HG03378 (cell line): ENCODE measurements around the gene SLC7A1.
A peak's percentile ranks its signal among the peaks of the same experiment; 100 is the strongest.

ENCODE experiments used
- ATAC-seq: cut with Tn5 transposase; IDR thresholded peaks from one replicate; pipeline ENCODE4 v1.9.1; 2021; ENCODE audit warnings: mild to moderate bottlenecking, moderate library complexity; ENCODE audit not compliant: unreplicated experiment

SLC7A1 gene

DNA sequence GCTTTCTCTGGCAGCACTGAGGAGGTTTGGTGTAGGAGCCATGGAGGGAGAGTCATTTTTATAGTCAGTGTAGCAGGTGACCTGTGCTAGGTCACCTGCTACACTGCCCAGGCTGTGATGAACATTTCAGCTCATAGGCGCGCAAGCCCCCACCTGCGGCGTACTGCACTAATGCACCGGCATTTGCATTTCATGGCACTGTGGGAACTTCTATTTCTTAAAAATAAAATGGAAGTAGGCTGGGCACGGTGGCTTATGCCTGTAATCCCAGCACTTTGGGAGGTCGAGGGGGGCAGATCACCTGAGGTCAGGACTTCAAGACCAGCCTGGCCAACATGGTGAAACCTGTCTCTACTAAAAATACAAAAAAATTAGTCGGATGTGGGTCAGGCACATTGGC lies 101.0 kb downstream of the SLC7A1 start:
- no peak for ATAC-seq

DNA sequence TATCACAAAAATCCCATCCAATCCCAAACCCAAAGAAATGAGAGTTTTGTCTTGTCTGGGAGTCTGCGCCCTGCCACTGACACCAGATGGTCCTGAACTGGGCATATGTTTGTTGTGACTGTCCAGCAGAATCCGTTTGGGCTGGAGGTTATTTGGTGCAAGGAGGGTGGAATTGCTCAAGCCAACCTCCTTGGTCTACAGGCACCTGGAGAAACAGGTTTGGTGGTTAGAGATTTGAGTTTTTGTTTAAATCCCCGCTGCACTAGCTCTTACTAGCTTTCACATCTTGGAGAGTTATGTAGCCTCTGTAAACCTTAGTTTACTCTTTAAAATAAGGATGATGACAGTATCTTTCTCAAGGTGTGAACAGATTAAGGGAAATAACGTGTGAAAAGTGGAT lies 101.7 kb downstream of the SLC7A1 start:
- ATAC-seq = no peak

DNA sequence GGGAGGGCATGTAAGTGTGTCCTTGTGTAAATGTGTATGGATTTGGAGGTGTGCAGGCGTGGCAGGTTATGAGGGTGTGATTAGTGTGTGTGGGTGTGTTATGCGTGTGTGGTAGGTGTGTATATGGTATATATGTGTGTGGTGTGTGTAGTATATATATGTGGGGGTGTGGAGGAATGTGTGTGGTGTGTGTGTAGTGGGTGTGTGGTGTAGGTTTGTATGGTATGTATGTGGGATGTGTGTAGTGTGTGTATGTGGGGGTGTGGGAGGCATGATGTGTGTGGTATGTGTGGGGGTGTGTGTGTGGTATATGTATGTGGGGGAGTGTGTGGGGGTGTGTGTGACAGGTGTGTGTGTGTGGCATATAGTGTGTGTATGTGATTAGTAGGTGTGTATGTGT lies 104.2 kb downstream of the SLC7A1 start:
- ATAC-seq = no peak

DNA sequence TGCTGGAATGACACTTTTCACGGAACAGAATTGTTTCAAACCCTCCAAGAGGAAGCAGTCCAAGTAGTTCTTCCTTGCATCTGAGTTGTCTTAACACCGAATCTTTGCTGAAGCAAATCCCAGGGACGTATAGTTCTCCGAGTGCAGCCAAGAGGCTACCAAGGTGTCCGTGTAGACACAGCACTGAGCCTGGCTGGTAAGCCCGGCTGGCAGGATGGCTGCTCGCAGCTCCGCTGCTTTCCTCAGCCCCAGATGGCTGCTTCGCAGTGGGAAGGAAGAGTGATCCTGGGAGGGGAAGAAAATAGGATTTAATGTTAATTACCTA lies 105.0 kb downstream of the SLC7A1 start:
- no peak for ATAC-seq

DNA sequence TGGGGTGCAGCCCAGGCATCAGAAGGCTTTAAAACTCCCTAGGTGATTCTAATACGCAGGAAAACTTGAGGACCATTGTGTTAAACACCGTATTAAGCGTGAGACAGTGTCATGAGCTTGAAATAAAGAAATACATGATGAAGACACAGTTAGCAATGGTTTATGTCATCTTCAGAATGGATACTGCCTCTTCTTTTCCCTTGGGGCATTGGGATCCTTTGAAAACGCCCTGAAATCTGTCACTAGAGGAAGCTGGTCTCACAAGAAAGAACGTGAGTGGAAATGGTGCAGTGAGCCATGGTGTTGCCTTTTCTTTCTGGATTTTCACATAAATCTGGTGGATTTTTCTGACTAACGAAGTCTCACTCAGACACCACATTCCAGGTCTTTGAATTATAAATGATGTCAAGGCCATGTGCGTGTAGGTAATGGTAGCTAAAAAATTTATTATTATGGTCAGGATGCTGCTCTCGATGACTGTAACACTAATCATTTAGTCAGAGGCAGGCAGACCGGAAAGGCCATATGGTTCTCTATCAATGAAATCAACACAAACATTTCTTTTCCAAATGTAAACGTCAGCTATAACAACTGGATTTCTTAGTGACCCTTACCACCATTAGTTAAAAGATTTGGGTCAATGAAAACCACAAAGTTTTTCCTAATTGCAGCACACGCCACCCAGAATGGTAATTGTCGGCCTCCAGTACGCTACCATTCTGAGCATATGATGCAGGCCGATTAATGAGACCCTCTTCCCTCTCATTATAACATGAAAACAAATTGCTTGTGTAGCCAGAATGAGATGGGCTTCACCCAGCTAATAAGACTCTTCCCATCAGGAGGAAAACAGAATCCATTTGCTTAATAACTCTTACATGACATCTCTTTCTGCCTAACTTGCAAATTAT lies 105.6 kb downstream of the SLC7A1 start:
- no peak for ATAC-seq

DNA sequence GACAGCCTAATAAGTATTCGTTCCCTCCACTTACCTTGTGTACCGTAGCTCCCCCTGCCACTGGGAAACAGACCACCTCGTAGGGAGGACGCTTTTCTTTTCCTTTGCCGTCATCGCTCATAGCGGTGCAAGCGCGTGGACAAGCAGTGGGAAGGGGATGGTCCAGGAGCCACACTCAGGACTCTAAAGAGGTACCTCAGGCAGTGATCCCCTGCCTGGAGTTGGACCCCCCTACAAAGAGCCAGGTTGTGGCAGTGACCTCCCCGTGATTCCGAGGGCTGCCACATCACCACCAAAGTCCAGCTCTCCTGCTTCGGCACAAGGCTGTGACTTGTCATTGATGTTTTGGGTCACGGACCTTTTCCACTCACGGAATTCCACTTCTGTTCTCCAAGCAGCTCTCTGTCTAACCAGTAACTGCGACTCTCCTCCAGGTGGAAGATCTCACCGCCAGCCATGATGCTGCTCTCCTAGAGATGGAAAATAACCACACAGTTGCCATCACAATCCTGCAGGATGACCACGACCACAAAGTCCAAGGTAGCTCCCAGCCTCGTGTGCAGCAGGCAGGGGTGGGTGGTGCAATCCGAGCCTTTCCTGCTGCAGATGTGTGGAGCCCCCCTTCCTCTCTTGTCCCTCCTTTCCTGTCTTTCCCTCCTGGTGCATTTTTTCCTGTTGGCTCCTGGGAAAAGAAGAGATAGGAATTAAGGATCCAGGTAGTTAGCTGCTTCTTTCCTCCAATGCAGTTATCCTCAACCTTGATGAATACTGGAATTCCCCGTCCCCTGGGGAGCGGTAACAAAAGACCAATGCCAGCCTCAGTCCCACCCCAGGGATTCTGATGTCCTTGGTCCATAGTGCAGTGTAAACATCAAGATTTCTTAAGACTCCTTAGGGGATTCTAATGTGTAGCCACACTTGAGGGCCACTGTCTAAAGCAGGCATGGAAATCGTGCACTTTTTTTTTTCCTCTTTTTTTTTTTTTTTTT lies 107.7 kb downstream of the SLC7A1 start:
- no peak for ATAC-seq

DNA sequence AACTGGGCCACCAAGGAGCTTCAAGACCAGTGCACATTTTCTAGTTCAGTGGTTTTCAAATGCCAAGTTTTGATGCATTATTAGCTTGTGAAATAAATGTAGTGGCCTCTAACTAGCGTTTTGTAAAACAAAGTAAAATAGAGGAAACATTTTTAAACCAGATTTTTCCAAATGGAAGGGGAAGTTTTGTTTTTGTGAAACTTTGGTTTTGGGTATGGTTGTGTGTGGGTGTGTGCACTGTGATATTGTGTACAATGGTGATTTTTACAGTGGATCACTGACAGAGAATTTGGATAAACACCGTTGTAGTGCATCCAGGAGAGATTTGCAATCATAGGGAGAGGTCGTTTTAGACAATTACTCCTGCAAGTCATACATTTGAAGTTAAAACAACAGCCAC lies 108.9 kb downstream of the SLC7A1 start:
- ATAC-seq = no peak

DNA sequence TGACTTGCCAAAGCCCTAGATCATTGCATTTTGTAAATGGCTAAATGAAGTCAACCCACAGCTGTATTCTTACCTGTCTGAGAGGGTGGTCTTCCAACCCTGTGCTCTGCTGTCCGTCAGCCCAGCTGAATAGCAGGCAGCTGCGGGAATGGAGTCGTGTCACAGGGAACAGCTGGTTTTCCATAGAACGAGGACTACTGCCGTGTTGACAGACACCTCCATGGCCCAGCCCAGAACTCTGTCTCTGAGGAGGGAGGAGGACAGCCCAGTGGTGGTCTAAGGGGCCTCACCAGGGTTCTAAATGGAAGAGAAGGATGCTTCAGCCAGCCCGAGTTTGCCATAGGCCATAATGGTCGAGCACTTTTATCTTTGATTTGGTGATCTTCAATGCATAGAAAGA lies 110.7 kb downstream of the SLC7A1 start:
- ATAC-seq = no peak

DNA sequence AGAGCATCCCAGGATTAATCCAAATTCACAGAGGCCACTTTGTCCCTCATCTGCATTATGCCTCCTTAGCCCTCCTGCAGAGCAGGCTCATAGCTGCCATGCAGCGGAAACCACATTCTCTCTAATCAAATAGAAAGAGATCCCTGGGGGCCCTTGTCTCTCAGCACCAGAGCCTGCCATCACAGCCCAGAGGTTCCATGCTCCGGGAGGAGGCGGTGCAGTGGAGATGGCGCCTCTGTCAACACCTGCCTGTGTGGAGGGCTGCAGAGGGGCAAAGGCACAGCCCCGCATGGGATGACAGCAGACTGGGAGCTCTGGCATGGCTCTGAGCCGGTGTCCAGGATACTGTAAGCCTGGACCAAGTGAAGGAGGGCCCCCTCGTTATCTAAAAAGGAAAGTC lies 111.3 kb downstream of the SLC7A1 start:
- peak; percentile 53 for ATAC-seq

DNA sequence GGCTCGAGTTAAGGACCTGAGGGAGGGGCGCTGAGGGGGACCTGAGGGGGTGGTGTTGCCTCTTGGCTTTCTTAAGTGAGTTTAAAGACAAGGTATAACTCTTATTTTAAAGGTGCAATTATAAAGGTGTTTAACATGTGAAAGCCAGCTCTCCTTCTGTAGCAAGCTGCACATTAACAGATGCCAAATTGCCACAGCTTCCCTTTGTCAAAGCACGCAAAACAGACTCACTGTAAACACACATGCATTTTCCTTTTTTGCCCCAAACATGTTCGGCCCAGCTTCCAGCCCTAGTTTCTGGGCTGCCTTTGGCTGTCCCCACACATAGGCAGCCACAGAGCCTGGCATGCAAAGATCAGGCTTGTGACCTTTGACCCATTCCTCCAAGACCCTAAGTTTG lies 111.9 kb downstream of the SLC7A1 start:
- no peak for ATAC-seq

DNA sequence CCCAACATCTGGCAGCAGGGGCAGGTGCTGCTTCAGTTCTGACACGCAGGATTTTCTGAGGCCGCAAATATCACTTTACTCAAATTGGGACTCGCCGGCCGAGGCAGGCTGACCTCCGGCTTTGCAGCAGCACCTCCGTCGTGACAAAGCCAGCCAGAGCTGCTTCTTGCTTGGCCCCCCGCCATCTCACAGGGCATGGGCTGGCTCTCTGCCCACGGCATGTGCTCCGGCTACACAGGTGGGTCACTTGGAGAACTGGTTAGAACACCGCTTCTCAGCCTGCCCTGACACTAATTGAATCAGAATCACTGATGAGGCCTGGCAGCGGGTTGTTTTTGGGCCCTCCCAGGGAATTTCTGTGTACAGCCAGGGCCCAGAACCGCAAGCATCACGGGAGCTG lies 112.3 kb downstream of the SLC7A1 start:
- no peak for ATAC-seq

DNA sequence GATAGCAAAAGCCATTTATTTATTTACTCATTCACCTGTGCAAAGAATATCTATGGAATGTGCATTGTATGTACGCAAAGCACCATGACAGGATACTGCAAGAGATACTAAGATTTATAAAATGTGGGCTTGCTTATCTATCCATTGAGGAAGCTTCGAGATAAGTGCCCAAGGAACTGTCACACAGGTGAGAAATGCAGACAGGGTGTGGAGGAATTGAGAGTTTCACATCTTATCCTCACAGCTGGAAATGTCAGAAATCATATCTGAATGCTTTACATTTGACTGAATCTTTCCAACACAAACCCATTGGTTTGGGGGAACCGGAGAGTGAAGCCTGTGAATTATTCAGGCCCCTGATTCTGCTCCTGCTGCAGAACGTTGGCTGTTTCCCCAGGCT lies 113.0 kb downstream of the SLC7A1 start:
- no peak for ATAC-seq

DNA sequence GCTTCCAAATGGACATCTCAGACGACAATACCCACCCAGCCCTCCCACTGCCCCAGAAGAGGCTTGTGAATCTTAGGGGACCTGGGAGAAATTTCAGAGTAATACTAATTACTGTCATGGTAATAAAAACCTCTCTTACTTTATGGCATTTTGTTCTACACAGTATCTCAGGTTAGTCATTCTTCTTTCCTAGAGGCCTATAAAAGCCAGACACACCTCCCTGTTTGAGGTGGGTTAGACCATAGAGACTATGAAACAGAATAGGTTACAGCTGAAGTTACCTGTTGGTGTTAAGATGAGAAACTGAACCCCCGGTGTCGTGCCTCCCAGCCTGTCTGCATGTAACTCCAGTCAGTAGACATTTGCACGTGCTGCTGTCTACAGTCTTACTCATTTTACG lies 113.9 kb downstream of the SLC7A1 start:
- ATAC-seq = no peak

DNA sequence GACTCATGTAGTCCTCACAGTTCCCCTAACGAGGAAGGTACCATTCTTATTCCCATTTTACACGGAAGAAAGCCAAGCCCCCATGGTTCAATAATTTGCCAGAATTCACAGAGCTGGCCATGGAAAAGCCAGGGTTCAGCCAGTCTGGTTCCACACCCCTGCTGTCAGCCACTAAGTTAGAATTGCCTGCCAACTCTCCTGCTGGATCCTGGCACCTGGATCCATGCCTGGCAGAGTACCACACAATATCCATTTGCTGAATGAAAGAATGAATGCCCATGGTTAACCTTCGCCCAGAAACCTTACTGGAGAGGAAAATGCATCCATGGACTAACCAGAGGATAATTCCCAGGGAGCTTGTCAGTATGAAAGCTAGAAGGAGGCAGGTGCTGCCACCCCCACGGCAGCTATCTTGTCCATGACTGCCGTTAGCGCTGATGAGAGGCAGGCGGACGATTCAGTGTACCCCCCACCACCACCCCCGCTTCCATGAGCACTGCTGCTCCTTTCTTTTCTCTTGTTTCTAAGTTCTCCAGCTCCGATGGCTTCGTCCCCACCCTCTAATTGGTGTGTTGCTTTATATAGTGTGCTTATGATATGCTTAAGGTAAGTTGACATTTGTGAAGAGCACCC lies 114.5 kb downstream of the SLC7A1 start:
- no peak for ATAC-seq

DNA sequence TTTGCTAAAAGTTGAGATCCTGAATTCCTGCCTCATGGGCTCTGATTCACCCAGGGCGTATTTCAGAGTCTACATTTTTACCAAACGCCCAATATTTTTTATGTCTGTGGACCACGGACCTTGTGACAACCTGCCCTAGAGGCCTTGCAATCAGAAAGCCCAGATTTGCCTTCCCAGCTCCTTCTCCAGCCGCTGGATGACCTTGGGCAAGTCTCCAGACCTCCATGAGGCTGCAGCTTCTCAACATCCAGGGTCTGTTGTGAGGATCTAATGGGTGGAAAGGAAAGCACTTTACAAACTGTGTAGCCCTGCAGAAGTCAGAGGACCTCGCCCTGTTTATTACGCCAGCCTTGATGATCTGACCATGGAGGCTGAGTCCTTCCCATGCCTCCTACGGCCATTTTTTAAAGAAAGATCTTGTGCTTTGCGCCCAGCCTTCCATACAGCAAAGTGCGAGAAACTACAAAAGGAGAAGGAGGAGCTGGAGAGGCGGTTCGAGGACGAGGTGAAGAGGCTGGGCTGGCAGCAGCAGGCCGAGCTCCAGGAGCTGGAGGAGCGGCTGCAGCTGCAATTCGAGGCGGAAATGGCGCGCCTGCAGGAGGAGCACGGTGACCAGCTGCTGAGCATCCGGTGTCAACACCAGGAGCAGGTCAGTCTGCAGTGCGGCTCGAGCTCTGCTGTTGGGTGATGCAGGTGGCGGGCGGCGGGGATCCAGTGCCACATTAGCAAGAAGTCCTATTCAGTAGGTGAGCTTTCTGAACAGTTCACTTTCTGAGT lies 115.6 kb downstream of the SLC7A1 start:
- ATAC-seq = no peak

DNA sequence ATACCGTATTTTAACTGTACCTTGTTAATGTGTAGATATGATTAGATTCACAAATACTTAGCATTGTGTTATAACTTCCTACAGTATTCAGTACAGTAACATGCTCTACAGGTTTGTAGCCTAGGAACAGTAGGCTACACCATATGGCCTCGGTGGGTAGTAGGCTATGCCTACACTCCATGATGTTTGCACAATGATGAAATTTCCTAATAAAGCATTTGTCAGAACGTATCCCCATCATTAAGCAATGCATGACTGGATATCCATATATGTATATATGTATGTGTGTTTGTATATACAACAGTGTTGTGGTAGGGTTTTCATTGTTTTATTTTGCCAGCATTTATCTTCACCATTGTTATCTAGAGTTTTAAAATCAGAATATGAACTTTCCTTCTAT lies 119.4 kb downstream of the SLC7A1 start:
- no peak for ATAC-seq

DNA sequence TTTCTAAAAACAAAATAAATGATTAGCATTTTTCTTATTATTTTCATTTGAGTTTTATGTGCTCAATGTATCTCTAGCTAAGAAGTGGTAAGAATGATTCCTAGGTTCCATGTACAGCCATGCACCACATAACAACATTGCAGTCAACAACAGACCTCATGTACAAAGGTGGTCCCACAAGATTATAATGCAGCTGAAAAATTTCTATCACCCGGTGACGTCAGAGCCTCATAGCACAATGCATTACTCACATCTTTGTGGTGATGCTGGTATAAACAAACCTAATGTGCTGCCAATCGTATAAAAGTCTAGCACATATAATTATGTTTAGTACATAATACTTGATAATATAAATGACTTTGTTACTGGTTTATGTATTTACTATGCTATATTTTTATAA lies 120.5 kb downstream of the SLC7A1 start:
- ATAC-seq = no peak

DNA sequence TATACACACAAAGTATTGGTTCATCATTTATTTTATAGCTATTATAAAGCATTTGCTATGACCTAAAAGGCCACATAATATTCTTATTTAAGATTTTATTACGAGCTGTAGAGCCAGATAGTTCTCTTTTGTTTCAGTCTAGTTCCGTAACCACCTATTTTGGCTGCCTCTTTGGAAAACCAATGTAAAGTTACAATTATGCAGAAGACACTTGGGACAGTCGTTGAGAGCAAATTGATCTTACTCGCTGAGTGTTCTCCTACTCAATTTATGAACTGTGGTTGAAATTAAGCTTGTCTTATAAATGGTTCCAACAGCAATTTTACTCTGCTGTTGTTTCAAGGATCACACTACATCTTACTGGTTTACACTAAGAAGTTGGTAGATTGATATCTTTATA lies 122.3 kb downstream of the SLC7A1 start:
- no peak for ATAC-seq

DNA sequence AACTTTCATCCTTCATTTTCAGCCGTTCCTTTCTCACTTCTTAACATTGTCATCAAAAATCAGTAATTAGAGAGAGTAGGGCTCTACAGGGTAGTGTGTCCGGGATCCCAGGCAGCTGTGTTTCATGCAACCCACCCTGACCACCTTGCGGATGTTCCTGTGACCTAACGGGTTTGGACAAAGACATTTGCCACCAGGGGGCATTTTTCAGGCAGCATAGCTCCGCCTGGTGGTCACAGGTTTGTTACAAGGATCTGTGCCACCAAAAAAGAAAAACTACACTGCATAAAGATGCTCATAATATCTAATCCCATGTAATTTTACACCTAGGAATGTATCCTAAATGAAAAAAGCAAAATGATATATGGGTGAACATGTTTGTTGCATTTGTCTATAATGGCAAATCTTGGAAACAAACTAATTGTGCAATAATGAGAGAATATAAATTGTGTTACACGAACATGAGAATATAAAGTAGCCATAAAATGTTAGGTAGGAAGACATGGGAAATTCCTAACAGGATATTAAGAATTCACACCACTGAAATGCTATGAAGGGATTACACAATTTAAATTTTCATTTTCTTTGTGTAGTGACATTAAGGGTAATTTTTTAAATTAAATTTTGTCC lies 123.0 kb downstream of the SLC7A1 start:
- ATAC-seq = no peak

DNA sequence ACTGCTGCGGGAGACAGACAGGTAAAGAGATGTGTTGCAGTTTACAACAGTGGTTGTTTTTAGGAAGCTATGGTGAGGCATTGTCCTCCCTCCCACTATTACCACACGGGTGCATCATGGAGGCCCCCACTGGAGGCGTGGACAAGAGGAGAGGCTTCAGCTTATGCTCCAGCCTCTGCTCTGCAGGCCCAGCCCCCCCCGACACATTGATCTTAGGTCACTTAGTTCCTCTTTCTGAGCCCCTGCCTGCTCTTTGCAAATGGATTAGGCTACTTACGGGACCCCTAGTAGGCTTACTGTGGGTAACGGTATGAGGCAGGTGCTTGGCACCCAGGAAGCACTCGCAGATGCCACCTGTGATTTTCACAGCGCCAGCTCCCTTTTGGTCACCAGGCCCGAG lies 123.9 kb downstream of the SLC7A1 start:
- no peak for ATAC-seq
